OCI-LY3 (cell line): ENCODE results near the gene GPATCH3.

Source experiments
- H2AFZ ChIP-seq: fragments of 200-600, 300-600 bp; shearing (Covaris generic); 2 replicates; pipeline ENCODE4 v1.6.0; 2014; ENCODE audit warnings: antibody characterized with exemption, low read depth, low read length
- H3K27ac ChIP-seq: fragments of 200-600, 300-600 bp; sonication (generic); 2 replicates; pipeline ENCODE4 v1.5.1; 2014; ENCODE audit warnings: mild to moderate bottlenecking, low read length, moderate library complexity, mixed read lengths
- H3K27me3 ChIP-seq: fragments of 200-600, 300-600 bp; sonication (generic); 2 replicates; pipeline ENCODE4 v1.6.1; 2014; ENCODE audit warnings: low read depth, low read length, mixed read lengths
- H3K36me3 ChIP-seq: fragments of 200-600, 300-600 bp; sonication (generic); replicated peaks from 2 replicates; pipeline ENCODE3; 2014; ENCODE audit warnings: low read depth, low read length, mixed read lengths
- H3K4me1 ChIP-seq: fragments of 300-600, 200-600 bp; sonication (generic); 2 replicates; pipeline ENCODE4 v1.6.1; 2014; ENCODE audit warnings: low read length, mixed read lengths
- H3K4me2 ChIP-seq: fragments of 200-600, 300-600 bp; sonication (generic); 2 replicates; pipeline ENCODE4 v1.6.1; 2014; ENCODE audit warnings: low read length, mixed read lengths
- H3K4me3 ChIP-seq: fragments of 300-600, 200-600 bp; sonication (generic); 2 replicates; pipeline ENCODE4 v1.5.1; 2014; ENCODE audit warnings: antibody characterized with exemption, mild to moderate bottlenecking, low read length, moderate library complexity
- H3K79me2 ChIP-seq: fragments of 300-600, 200-600 bp; shearing (Covaris generic); 2 replicates; pipeline ENCODE4 v1.6.1; 2014; ENCODE audit warnings: mild to moderate bottlenecking, low read length, mixed read lengths
- H3K9ac ChIP-seq: fragments of 300-600, 200-600 bp; shearing (Covaris generic); 2 replicates; pipeline ENCODE4 v1.6.0; 2014; ENCODE audit warnings: mild to moderate bottlenecking, low read length, moderate library complexity
- H3K9me3 ChIP-seq: fragments of 200-600, 300-600 bp; shearing (Covaris generic); 2 replicates; pipeline ENCODE4 v1.6.1; 2014; ENCODE audit warnings: low read length, mixed read lengths; ENCODE audit not compliant: insufficient read depth
- H4K20me1 ChIP-seq: fragments of 200-600, 300-600 bp; sonication (generic); 2 replicates; pipeline ENCODE4 v1.6.1; 2016; ENCODE audit warnings: low read length, mixed read lengths; ENCODE audit not compliant: insufficient read depth
- CTCF ChIP-seq: fragments of 200-600, 300-600 bp; sonication (generic); IDR thresholded peaks from 2 replicates; pipeline ENCODE4 v1.5.1; 2014; ENCODE audit warnings: antibody characterized with exemption, low read length, low read depth
- EZH2phosphoT487 ChIP-seq: fragments of 200-600 bp; shearing (Covaris generic); IDR thresholded peaks from 2 replicates; pipeline ENCODE4 v1.6.1; 2018; ENCODE audit warnings: antibody characterized with exemption, mixed run types, low read depth

The GPATCH3 gene

GRCh38 chr1:26941311-26941710 is 41.0 kb upstream of the GPATCH3 start:
- TF ChIP-seq EZH2phosphoT487: no peak
- no peak for TF ChIP-seq CTCF
- no peaks in the 10 kb centered on the region for H3K9me3 ChIP-seq
- no peak overlapping the region for H3K4me2 ChIP-seq
- peaks cover 18% of the 10 kb centered on the region for H3K79me2 ChIP-seq
- peaks cover 5% of the 10 kb centered on the region for H3K36me3 ChIP-seq
- no peak overlapping the region for H3K4me3 ChIP-seq
- no peak overlapping the region for H3K9ac ChIP-seq
- H3K27ac ChIP-seq: no peak overlapping the region
- no peaks in the 10 kb centered on the region for H3K27me3 ChIP-seq
- H4K20me1 ChIP-seq: no peaks in the 10 kb centered on the region
- H2AFZ ChIP-seq: no peak overlapping the region
- H3K4me1 ChIP-seq: no peaks in the 10 kb centered on the region

- TF ChIP-seq EZH2phosphoT487 (no peak), CTCF (no peak)
- Histone ChIP-seq H3K4me2 (no peak overlapping the region), H2AFZ (no peak overlapping the region), H3K27ac (no peak overlapping the region), H3K27me3 (no peaks in the 10 kb centered on the region), H3K36me3 (peaks cover 8% of the 10 kb centered on the region), H3K79me2 (peaks cover 31% of the 10 kb centered on the region), H3K4me3 (no peak overlapping the region), H3K9me3 (no peaks in the 10 kb centered on the region), H3K4me1 (no peaks in the 10 kb centered on the region), H4K20me1 (no peaks in the 10 kb centered on the region), H3K9ac (no peak overlapping the region)
Observed at GRCh38 chr1:26938659-26939025, 38.4 kb upstream of the GPATCH3 start.

GRCh38 chr1:26938004-26938658 is 37.9 kb upstream of the GPATCH3 start:
- no peaks in the 10 kb centered on the region for H3K4me1 ChIP-seq
- no peak overlapping the region for H3K9ac ChIP-seq
- peaks cover 34% of the 10 kb centered on the region for H3K79me2 ChIP-seq
- H2AFZ ChIP-seq: no peak overlapping the region
- TF ChIP-seq CTCF (no peak), EZH2phosphoT487 (no peak)
- no peaks in the 10 kb centered on the region for H4K20me1 ChIP-seq
- H3K4me2 ChIP-seq: no peak overlapping the region
- no peak overlapping the region for H3K27ac ChIP-seq
- no peaks in the 10 kb centered on the region for H3K9me3 ChIP-seq
- H3K36me3 ChIP-seq: peaks cover 6% of the 10 kb centered on the region
- no peak overlapping the region for H3K4me3 ChIP-seq
- H3K27me3 ChIP-seq: no peaks in the 10 kb centered on the region

- Histone ChIP-seq H3K4me1 (peaks cover 11% of the 10 kb centered on the region), H3K9me3 (no peaks in the 10 kb centered on the region), H3K79me2 (peaks cover 44% of the 10 kb centered on the region)
Observed at GRCh38 chr1:26936823-26937222, 36.6 kb upstream of the GPATCH3 start.

More at GRCh38 chr1:26936823-26937222, 36.6 kb upstream of the GPATCH3 start:
- Histone ChIP-seq H3K9ac (no peak overlapping the region), H4K20me1 (no peaks in the 10 kb centered on the region), H3K4me3 (no peak overlapping the region), H3K36me3 (peaks cover 4% of the 10 kb centered on the region), H3K27ac (no peak overlapping the region), H3K4me2 (no peak overlapping the region), H2AFZ (no peak overlapping the region), H3K27me3 (no peaks in the 10 kb centered on the region)
- no peak for TF ChIP-seq CTCF
- no peak for TF ChIP-seq EZH2phosphoT487
